NCI-H1436 (cell line): ENCODE data around the gene NRIP1.
"Not testable (repeated sequence)": the region's sequence is repeated elsewhere in the genome, so short reads cannot be mapped to it uniquely, and the experiment has no call there.

Experiments
- DNase-seq: peaks from one replicate; lab custom pipeline; 2025; lab: John Stamatoyannopoulos, UW

Gene NRIP1

GRCh38 chr21:15039607-15040299 is 25.0 kb downstream of the NRIP1 start:
- no peak for DNase-seq

GRCh38 chr21:15037900-15038293 is 26.9 kb downstream of the NRIP1 start:
- DNase-seq, result no peak

- DNase-seq, result no peak
Measured at GRCh38 chr21:15037095-15037899, 27.5 kb downstream of the NRIP1 start.

- no peak for DNase-seq
Measured at GRCh38 chr21:15036189-15036588, 28.6 kb downstream of the NRIP1 start.

GRCh38 chr21:15034126-15034853 is 30.5 kb downstream of the NRIP1 start:
- no peak for DNase-seq

GRCh38 chr21:15031790-15032357 is 32.9 kb downstream of the NRIP1 start:
- no peak for DNase-seq

GRCh38 chr21:15031362-15031761 is 33.4 kb downstream of the NRIP1 start:
- DNase-seq, result not testable (repeated sequence)

GRCh38 chr21:15030861-15031260 is 33.9 kb downstream of the NRIP1 start:
- not testable (repeated sequence) for DNase-seq

- no peak for DNase-seq
Measured at GRCh38 chr21:15029077-15029476, 35.7 kb downstream of the NRIP1 start.

- DNase-seq, result peak; percentile 17
Measured at GRCh38 chr21:15028186-15028585, 36.6 kb downstream of the NRIP1 start.

- no peak for DNase-seq
Measured at GRCh38 chr21:15027056-15027455, 37.7 kb downstream of the NRIP1 start.

- DNase-seq, result no peak
Measured at GRCh38 chr21:15026370-15026769, 38.4 kb downstream of the NRIP1 start.

GRCh38 chr21:15023776-15024175 is 41.0 kb downstream of the NRIP1 start:
- no peak for DNase-seq

- no peak for DNase-seq
Measured at GRCh38 chr21:15022608-15023261, 42.1 kb downstream of the NRIP1 start.

GRCh38 chr21:15020797-15021196 is 44.0 kb downstream of the NRIP1 start:
- no peak for DNase-seq

- no peak for DNase-seq
Measured at GRCh38 chr21:15018382-15018781, 46.4 kb downstream of the NRIP1 start.

GRCh38 chr21:15015622-15016471 is 49.0 kb downstream of the NRIP1 start:
- no peak for DNase-seq

GRCh38 chr21:15014221-15014620 is 50.6 kb downstream of the NRIP1 start:
- no peak for DNase-seq

- no peak for DNase-seq
Measured at GRCh38 chr21:15011967-15012366, 52.8 kb downstream of the NRIP1 start.

GRCh38 chr21:15010645-15011044 is 54.2 kb downstream of the NRIP1 start:
- DNase-seq, result no peak

GRCh38 chr21:15009837-15010363 is 54.9 kb downstream of the NRIP1 start:
- no peak for DNase-seq
